ENCODE measurements around the gene ABCB6.

The ABCB6 gene

DNA sequence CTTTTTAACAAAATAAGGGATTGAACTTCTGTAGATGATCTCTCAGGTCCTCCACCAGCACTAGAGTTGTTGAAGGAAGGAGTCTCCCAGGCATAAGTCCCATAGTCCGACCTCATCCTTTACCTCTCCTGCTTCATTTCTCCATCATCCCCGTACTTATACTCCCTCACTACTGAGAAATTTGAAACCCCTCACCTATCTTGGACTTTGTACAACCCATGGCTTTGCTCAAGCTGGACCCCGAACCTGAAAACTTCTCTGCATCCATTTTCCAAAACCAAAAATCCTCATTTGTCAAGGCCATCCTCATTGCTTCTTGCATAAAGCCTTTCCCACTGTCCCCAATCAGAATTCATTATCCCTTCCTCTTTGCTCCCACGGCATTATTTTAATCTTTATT lies 57.7 kb downstream of the ABCB6 start:
- no peak for TF ChIP-seq GATA2 (IDR thresholded peaks at IDR 0.05; ENCODE audit: low read depth, low read length)
- no peak for TF ChIP-seq GATA3 (IDR thresholded peaks at IDR 0.05; ENCODE audit: low read depth, low read length)

- no peak for TF ChIP-seq GATA3 (IDR thresholded peaks at IDR 0.05; ENCODE audit: low read depth, low read length)
- no peak for TF ChIP-seq GATA2 (IDR thresholded peaks at IDR 0.05; ENCODE audit: low read depth, low read length)
These were observed 58.4 kb downstream of the ABCB6 start, which contains the start of gene NHEJ1 for GRCh38 chr2:219160186-219161017. TSS of gene NHEJ1 (minus strand) at chr2:219160815. CDS start at chr2:219158362, 2,453 bp downstream.
